GM21360 (cell line): ENCODE data around the gene TRAF7.
"Not testable (repeated sequence)": the region's sequence is repeated elsewhere in the genome, so short reads cannot be mapped to it uniquely, and the experiment has no call there.

Source experiments
- ATAC-seq: cut with Tn5 transposase; IDR thresholded peaks from one replicate; pipeline ENCODE4 v1.9.1; 2021; ENCODE audit warnings: mild to moderate bottlenecking, moderate library complexity; ENCODE audit not compliant: unreplicated experiment

TRAF7 gene

DNA sequence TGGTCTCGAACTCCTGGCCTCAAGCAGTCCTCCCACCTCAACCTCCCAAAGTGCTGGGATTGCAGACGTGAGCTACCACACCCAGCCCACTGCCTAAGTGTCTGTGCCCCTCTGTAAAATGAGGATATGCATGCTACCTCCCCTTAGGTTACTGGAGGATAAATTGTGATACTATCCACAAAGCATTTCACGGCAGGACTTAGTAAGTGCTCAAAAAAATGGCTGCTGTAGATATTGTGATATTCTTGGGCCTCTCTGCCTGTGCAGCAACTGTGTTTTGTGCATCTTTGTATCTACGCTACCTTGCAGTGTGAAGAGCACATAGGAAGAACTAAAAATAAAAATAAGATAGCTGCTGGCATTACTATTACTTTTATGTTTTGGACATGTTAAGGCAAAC, 42.7 kb downstream of the TRAF7 start:
- no peak for ATAC-seq

DNA sequence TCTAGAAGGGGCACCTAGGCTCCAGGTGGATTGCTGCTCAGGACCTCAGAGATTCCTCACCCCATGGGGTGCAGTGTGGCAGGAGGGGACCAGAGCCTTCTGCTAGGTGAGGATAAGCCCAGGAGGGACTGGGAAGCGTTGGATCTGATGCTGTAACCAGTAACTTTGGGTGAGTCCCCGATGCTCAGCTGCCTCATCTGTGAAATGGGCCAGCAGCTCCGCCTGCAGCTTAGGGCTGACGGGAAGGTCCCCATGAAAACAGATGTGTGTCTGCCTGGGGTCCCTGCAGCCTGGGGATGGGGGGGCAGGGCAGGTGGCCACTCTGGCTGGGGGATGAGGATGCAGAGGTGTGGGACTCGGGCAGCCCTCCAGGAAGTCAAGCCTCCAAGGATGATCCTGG, 43.5 kb downstream of the TRAF7 start:
- ATAC-seq, result no peak

DNA sequence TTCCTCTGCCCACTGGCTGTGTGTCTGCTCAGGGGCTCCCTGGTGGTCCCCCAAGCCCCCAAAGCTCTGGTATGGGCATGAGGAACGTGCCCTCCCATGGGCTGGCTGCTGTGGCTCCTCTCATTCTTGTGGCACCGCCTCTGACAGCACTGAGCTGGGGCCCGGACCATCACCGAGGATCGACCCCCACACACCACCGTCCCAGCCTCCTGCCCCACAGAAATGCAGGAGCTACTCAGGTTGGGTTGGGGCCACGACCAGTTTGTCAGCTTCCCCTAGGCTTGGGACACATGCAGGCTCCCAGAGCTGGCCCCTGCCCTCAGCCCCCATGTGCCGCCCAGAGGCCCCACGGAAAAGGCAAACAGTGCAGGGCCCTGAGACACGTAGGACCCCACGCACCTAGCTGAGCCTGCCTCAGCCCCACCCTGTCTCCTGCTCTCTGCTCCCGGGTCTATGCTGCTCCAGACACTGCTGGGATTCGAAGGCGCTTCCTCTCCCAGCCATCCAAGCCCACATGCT, 44.1 kb downstream of the TRAF7 start:
- ATAC-seq, result no peak

DNA sequence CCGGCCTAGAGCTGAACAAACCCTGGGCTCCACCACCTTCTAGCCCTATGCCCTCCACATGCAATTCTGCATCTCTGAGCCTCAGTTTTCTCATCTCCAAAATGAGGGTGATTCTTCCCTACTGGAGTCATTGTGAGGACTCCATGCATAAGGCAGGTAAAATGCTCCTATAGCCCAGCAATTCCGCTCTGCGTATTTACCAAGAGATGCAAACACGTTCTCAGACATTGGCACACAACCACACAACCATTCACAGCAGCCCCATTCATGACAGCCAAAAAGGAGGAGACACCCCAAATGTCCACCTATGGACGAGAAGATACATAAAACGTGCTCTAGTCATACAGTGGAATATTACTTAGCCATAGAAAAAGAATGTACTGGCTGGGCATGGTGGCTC, 44.7 kb downstream of the TRAF7 start:
- ATAC-seq, result no peak

DNA sequence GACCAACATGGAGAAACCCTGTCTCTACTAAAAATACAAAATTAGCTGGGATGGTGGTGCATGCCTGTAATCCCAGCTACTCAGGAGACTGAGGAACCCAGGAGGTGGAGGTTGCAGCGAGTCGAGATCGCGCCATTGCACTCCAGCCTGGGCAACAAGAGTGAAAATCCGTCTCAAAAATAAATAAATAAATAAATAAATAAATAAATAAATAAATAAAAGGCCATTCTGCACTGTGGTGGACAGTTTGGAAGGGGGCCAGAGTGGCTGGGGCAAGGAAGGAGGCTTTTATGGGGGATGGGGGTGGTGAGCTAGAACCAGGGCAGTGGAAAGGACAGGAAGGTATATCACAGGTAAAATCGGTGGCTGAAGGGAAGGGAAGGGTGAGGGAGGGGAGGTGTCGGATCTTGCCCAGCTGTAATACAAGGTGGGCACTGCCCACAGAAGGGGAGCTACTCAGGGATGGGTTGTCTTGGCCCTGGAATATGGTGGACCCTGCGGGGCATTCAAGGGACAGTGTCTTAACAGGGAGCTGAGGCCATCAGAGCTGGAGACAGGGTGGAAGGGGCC, 47.6 kb downstream of the TRAF7 start:
- ATAC-seq, result not testable (repeated sequence)

DNA sequence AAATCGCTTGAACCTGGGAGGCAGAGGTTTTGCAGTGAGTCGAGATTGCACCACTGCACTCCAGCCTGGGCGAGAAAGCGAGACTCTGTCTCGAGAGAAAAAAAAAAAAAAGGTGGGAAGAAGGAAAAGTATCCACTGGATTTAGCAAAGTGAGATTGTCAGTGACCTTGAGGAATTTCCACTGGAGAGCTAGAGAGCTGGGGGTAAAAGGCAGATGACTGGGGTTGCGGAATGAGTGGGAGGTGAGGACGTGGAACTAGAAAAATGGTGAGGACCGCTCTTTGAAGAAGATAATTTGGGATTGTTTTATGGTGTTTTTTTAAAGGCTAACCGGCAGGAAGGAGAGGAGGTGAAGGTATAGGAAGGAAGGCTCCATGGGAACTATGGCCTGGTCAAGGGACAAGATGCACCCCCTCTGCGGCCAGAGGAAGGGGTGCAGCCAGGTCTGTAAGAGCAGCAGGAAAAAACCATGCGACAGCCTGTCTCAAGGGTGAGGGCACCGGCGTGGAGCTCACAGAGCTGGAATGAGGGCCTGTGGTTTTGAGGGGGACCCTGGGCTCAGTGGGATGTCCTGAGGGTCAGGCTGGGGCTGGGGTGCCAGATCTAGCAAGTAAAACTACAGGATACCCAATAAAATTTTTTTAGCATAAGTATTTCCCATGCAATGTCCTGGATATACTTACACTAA, 49.0 kb downstream of the TRAF7 start:
- ATAC-seq, result no peak

DNA sequence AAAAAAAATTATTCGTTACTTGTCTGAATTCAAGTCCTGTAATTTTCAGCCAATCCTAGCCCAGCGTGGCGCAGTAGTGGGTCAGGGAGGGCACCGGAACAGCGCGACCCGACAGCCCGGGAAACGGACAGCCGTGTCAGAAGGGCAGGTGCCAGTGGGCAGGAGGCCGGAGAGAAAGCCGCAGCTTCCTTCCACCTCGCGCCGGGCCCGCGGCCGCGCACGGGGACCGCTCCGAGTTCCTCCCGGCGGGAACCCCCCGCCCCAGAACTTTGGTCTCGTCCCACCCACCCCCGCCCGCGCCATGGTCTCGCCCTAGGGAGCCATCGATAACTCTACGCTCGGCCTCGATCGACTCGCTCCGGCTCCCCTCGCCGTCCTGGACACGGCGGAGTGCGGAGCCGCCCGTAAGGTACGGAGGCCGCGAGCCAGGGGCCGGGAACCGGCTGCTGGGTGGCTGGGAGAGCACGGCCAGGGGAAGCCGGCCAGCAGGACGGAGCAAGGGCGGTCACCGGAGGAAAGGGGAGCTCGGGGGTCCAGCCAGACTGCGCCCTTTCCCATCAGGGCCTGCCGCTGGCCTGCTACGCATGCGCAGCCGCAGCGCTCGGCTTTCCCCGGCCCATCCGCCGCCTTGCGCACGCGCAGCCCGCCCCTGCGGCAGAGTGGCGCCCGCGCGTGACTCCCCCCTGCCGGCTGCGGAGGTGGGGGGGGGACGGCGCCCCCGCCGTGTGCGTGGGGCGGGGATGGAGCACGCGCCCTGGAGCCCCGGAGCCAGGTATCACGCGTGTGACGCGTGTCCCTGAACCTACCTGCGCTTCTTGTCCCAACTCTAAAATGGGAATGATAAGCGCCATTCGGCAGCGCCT, 49.8 kb downstream of the TRAF7 start, which contains the start of gene MLST8:
Gene MLST8, plus strand, starts transcription at position 351 of the 863 bp plus-strand sequence. CDS start 632 bp downstream, outside the sequence.
- peak; percentile 80 for ATAC-seq

DNA sequence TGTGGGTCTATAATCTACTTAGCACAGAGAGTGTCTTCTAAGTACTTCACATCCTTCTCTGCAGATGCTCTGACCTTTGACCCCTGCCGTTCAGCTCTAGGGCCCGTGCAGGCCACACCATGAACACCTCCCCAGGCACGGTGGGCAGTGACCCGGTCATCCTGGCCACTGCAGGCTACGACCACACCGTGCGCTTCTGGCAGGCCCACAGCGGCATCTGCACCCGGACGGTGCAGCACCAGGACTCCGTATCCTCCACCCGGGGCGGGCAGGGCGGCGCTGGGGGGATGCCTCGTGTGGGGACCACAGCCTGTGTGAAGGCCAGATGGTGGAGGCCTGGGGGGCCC, 50.4 kb downstream of the TRAF7 start:
- ATAC-seq, result no peak

DNA sequence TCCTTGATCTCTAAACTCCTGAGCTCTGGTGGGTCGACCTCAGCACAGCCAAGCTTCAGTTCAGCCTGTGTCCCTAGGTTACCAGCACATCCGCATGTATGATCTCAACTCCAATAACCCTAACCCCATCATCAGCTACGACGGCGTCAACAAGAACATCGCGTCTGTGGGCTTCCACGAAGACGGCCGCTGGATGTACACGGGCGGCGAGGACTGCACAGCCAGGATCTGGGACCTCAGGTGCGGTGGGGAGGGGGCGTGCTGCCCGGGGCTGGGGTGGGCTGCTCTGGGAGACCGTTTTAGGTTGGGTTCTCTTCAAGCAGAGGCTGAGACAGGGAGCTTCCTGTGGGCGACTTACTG, 50.8 kb downstream of the TRAF7 start:
- no peak for ATAC-seq

DNA sequence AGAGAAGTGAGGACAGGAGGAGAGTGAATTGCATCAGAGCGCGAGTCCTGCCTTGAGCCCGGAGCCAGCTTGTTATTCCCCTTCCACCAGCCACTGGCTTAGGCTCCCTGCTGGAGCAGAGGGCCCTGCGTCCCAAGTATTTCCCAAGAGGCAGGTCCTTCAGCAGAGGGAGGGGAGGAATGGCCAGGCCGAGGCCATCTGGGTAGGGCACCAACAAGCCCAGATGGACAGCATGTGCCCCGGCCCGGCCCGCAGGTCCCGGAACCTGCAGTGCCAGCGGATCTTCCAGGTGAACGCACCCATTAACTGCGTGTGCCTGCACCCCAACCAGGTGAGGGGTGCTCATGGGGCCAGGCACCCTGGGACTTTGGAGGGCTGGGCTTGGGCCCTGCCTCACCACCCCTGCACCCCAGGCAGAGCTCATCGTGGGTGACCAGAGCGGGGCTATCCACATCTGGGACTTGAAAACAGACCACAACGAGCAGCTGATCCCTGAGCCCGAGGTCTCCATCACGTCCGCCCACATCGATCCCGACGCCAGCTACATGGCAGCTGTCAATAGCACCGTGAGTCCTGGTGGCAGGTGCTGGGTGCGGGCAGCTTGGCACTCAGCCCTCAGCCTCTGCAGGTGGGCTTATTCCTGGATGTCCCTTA, 51.3 kb downstream of the TRAF7 start:
- no peak for ATAC-seq

DNA sequence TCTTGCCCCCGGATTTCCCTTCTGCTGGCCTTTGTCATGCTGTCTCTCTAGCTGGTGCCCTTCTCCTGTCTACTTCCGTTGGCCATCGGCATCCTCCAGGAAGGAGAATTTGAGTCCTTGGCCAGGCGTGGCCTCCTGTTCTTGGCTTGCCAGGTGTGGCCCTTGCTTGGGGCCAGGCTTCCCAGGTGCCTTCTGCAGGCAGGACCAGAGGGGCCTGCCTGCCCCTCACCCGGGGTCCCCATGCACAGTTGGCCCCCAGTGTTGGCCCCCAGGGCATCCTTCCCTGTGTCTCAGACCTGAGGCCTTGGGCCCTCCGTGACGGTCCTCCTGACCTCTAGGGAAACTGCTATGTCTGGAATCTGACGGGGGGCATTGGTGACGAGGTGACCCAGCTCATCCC, 52.3 kb downstream of the TRAF7 start:
- no peak for ATAC-seq

DNA sequence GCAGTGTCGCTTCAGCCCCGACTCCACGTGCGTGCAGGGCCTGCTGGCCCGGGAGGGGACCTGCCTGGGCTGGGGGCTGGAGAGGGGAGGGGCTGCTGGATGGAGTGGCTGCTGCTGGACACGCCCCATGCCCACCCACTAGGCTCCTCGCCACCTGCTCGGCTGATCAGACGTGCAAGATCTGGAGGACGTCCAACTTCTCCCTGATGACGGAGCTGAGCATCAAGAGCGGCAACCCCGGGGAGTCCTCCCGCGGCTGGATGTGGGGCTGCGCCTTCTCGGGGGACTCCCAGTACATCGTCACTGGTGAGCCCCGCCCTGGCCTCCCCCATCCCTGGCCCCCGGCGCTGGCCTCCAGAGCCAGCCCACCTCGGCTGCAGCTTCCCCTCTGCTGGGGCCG, 52.7 kb downstream of the TRAF7 start:
- no peak for ATAC-seq

DNA sequence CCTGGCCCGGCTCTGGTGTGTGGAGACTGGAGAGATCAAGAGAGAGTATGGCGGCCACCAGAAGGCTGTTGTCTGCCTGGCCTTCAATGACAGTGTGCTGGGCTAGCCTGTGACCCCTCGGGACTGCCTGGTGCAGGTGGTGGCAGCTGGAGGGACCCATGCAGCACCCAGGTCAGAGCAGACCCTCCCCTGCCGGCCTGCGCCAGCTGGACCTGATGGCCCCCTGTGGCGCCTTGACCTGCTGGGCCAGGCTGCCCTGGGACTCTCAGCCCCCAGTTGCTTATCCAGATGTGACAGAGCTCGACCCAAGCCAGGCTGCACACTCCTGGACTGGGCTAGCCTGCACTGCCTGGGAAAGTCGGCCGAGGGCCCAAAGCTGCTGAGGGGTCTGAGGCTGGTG, 53.2 kb downstream of the TRAF7 start:
- no peak for ATAC-seq

DNA sequence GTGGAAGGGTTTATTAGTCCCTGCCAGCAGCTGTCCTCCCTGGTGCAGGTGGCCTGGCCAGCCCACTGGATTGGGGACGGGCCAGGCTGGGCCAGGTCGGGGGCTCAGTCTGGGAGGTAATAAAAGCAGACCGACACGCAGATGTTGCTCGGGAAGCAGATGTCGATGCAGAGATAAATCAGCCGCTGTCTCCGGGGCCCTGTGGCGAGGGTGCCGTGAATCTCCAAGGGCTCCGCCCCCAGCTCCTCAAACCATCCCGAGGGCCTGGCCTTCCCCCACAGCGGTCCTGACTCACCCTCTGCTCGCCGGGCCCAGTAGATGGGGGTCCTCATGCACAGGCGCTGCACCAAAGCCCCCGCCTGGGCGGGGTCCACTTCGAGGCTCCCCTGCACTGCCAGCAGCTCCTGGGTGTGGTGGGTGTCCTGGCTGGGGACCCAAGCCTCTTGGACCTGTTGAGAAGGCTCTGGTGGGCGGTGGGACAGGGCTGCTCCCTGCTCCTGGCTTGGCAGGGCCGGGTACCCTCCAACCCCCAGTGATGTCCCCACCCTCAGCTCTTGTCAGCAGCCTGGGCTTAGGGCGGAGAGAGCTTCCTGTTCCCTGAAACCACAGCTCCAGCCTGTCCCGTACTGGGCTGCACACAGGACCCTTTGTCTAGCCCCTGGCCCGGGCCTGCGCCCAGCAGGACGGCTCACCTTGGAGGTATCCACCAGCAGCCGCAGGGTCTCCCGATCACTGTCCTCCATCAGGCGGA, 53.9 kb downstream of the TRAF7 start:
- no peak for ATAC-seq

DNA sequence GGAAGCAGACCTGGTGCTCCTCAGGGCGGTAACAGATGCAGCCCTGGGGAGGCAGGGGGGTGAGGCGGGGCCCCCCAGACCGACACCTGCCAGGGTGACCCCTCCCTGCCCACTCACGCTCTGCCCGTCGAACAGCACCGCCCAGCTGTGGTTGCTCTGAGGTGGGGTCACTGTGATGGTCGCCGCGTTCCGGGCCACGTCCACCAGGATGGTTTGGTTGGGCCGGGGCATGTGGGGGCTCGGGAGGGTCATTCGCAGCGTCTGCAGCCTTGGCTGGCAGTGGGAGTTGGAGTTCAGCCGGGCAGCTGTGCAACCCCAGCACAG, 54.4 kb downstream of the TRAF7 start:
- no peak for ATAC-seq

DNA sequence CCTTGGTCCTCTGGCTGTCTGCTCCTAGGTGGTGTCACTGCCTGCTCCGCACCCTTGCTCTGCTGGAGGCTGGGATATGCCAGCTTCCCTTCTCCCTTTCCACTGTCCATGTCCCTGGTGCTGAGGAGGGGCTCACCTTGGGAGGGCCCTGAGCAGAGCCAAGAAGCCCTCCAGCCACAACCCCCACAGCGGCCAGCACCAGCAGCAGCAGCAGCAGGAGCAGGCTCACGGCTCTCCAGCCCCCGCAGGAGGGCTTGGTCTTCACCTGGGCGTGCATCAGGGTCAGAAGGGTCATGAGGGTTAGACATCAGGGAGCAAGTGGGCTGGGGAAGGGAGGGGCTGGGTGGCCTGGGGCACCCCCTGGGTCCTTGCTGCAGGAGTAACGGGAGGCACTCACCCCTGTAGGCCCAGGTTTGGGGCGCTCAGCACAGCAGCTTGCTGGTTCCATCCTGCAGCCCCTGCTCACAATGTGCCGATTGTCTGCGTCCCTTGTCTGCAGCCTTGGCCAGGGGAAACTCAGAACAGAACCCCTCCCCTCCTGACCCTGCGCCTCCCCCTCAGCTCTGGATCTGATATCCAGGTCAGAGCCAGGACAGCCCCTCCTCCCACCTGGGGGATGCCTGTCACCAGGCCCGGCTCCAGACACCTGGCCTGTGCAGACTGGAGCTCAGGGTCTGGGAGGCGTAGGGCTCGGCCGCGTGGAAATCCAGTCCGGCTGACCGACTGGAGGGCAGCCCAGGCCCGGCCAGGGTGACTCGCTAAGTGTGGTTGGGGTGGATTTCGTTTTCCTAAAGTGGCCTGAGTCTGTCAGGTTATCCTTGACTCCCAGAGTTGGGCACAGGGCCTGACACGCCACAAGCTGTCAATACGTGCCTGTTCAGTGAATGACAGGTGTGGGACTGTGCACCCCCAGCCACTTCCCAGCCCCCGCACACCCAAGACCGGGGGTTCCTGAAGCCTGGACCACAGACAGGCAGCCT, 55.1 kb downstream of the TRAF7 start, which contains the start of gene BRICD5:
Gene BRICD5, minus strand, starts transcription at position 478 of the 980 bp plus-strand sequence. Its CDS starts 30 bp downstream, at position 448.
- ATAC-seq, result no peak

DNA sequence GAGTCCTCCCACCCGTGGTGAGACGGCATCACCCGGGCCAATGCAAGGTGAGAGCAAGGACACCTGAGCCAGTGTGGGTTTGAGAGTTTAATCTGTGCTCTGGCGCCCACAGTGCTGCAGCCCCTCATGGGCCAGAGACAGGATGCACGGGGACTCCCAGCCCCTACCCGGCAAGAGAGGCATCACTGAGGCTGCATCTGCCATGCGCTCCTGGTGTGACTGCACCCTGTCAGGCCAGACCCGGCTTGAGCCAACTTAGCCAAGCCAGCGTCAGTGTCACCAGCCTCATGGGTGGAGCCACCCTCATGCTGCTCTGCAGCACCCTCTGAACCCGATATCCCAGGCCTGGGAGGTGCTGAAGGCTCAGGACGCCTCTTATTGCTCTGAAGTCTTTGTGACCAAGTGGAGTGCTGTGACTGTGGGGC, 56.4 kb downstream of the TRAF7 start:
- no peak for ATAC-seq

DNA sequence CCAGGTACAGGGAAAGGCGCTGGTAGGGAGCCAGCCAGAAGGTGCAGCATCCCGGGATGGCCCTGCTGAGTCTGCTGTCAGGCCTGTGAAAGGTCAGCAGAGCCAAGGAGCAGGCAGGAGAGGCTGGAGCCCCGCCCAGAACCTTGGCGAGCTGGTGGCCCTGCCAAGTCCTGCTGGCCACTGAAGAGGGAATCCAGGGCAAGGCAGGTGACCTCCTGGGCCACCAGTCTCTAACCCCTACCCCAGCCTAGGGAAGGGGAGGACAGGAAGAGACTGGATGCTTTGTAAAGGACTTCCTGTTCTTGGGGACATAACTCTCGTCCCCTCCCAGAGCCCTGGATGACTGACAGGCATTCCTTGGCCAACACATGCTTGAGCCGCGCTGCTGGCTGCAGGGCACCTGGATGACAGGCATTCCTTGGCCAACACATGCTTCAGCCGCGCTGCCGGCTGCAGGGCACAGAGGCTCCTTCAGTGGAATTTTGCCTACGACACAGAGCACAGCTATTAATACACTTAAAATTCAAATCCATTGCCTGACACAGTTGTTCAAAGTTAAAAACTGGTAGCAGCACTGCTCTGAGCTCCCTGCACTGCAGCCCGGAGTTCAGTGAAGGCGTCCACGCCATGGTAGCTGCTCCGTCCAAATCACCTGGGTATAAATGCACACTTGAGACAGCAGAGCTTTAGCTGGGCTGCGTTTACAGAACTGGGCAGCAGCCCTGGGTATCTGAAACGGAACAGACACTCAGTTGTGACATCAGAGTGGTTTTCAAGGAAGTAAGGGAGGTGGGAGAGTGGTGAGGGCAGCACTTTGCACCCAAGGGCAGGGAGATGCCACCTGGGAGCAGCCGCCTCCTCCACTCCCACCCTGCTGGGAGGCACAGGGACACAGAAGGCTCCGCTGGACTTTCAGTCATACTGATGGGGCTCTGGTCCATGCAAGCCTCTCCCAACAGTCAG, 57.1 kb downstream of the TRAF7 start:
- ATAC-seq, result no peak
